Sigmoid colon (tissue), 4 donors: ENCODE results near the gene CDHR4.

ENCODE experiments used
- POLR2A ChIP-seq, 2 donors: fragments of 450-650 bp; IDR thresholded peaks; one replicate each; pipeline ENCODE4 v1.6.1; 2016; ENCODE audit warnings: antibody characterized with exemption in 2 of 2, mild to moderate bottlenecking in 2 of 2, moderate library complexity in 2 of 2
- POLR2AphosphoS5 ChIP-seq, 4 donors: sonication (generic); formaldehyde crosslinking; IDR thresholded peaks; one replicate each; pipeline ENCODE4 v1.6.1; 2017; ENCODE audit warnings: antibody characterized with exemption in 4 of 4

DNA sequence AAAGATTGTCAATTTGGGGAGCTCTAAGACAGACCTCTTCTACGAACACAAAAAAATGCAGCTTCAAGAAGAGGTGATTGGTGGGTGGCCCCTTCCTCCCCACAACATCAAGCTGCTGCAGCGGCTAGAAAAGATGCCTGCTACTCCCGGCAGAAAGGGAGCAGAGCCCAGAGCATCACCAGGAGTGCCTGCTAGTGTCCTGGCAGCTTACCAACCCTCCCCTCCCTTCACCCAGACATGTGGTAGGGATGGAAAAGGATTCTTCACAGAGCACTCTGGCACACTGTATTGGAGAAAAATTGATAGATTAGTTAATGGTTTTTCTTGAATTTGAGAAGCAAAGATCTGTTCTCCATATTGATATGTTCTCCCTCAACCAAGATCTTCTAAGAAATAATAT lies 24.1 kb downstream of the CDHR4 start:
- no peak for TF ChIP-seq POLR2A (IDR thresholded peaks at IDR 0.05)
- TF ChIP-seq POLR2AphosphoS5 (IDR thresholded peaks at IDR 0.05): no peak
